Endothelial cell of umbilical vein (primary cell): ENCODE measurements around the gene TMEM9B. TPM values are rescaled to one million over a fixed set of nuclear protein-coding genes. Genes with fewer than 3 reads are reported as not detected.

Experiments used
- BruUV-seq: library from RNA; stranded (reverse); fragments of 400-500 nt; replicated peaks from 2 replicates; lab custom pipeline; 2021; lab: Mats Ljungman, UMichigan
- CTCF ChIA-PET: fragments of 300-600, 350-600 bp; sonication (Branson Sonifier 250); formaldehyde crosslinking; loops from one replicate; lab custom pipeline; 2021; ENCODE audit warnings: antibody characterized with exemption, inconsistent platforms; lab: Charles Lee
- POLR2A ChIA-PET: fragments of 300-600, 350-600 bp; sonication (Branson Sonifier 250); formaldehyde crosslinking; loops from one replicate; lab custom pipeline; 2021; ENCODE audit warnings: antibody characterized with exemption, inconsistent platforms; lab: Charles Lee
- DNase-seq: peaks from one replicate; pipeline ENCODE4 v3.0.0-alpha.2; 2011; ENCODE audit warnings: low read depth, low spot score
- FAIRE-seq: peaks from 2 replicates; lab custom pipeline; 2011; peaks lifted over from hg19 to GRCh38; lab: Jason Lieb, UNC
- H2AFZ ChIP-seq: 2 replicates; pipeline ENCODE4 v1.6.0; 2012; ENCODE audit warnings: low read depth, low read length, control low read depth, inconsistent platforms
- H3K27ac ChIP-seq: 2 replicates; pipeline ENCODE4 v1.5.1; 2011; ENCODE audit warnings: low read depth, mild to moderate bottlenecking, control low read depth, low read length, moderate library complexity; ENCODE audit not compliant: insufficient read depth
- H3K27me3 ChIP-seq, 2 experiments: 2 replicates each; pipeline versions ENCODE4 v1.6.0 to v1.6.1; 2011; ENCODE audit warnings: low read length in 2 of 2, mixed read lengths in 1 of 2; ENCODE audit not compliant: control insufficient read depth in 2 of 2, insufficient read depth in 2 of 2
- H3K36me3 ChIP-seq, 2 experiments: 2 replicates in 1 of 2; 3 replicates in 1 of 2; pipeline ENCODE4 v1.5.1; 2011; ENCODE audit warnings: low read length in 2 of 2, mild to moderate bottlenecking in 1 of 2, moderate library complexity in 1 of 2; ENCODE audit not compliant: control insufficient read depth in 2 of 2, insufficient read depth in 2 of 2; ENCODE audit errors: extremely low read depth in 1 of 2
- H3K4me1 ChIP-seq: 3 replicates; pipeline ENCODE4 v1.5.1; 2011; ENCODE audit warnings: mild to moderate bottlenecking, low read length; ENCODE audit not compliant: control insufficient read depth, insufficient read depth; ENCODE audit errors: extremely low read depth
- H3K4me2 ChIP-seq: 2 replicates; pipeline ENCODE4 v1.6.1; 2011; ENCODE audit warnings: low read length, control low read depth, mixed read lengths; ENCODE audit not compliant: insufficient read depth
- H3K4me3 ChIP-seq, 3 experiments: fragments of 200-600 bp in 1 of 3; sonication (generic), shearing (Covaris generic) in 1 of 3; replicated peaks in 1 of 3; 2 replicates each; pipeline ENCODE4 v1.5.1; 2011 to 2016; ENCODE audit warnings: control low read depth in 3 of 3, low read length in 3 of 3, mild to moderate bottlenecking in 2 of 3, inconsistent platforms in 1 of 3, low read depth in 1 of 3, moderate library complexity in 1 of 3; ENCODE audit not compliant: insufficient read depth in 1 of 3
- H3K79me2 ChIP-seq: 2 replicates; pipeline ENCODE4 v1.6.0; 2012; ENCODE audit warnings: low read length, inconsistent platforms; ENCODE audit not compliant: control insufficient read depth, insufficient read depth
- H3K9ac ChIP-seq: replicated peaks from 2 replicates; pipeline ENCODE3; 2011; ENCODE audit warnings: low read length, control low read depth; ENCODE audit not compliant: insufficient read depth; ENCODE audit errors: extremely low read depth
- H3K9me1 ChIP-seq: replicated peaks from 3 replicates; pipeline ENCODE4 v1.6.0; 2011; ENCODE audit warnings: mild to moderate bottlenecking, low read length; ENCODE audit not compliant: control insufficient read depth, insufficient read depth; ENCODE audit errors: extremely low read depth
- H3K9me3 ChIP-seq: replicated peaks from 2 replicates; pipeline ENCODE4 v1.5.1; 2012; ENCODE audit warnings: low read length, inconsistent platforms; ENCODE audit not compliant: control insufficient read depth, insufficient read depth
- H4K20me1 ChIP-seq: replicated peaks from 2 replicates; pipeline ENCODE3; 2011; ENCODE audit warnings: mild to moderate bottlenecking, low read length; ENCODE audit not compliant: control insufficient read depth, insufficient read depth; ENCODE audit errors: extremely low read depth
- CTCF ChIP-seq, 2 donors: IDR thresholded peaks; 1 replicate in 1 of 2; 2 replicates in 1 of 2; pipeline ENCODE4 v1.5.1; 2011; ENCODE audit warnings: low read length in 2 of 2, mild to moderate bottlenecking in 2 of 2, moderate library complexity in 2 of 2, control low read depth in 1 of 2, inconsistent platforms in 1 of 2, low read depth in 1 of 2; ENCODE audit not compliant: insufficient read depth in 1 of 2; ENCODE audit errors: extremely low read depth in 1 of 2
- EZH2 ChIP-seq: IDR thresholded peaks from 2 replicates; pipeline ENCODE4 v1.6.1; 2012; ENCODE audit warnings: borderline replicate concordance, low read depth, mild to moderate bottlenecking, moderate library complexity, low read length, inconsistent platforms; ENCODE audit not compliant: severe bottlenecking
- FOS ChIP-seq: IDR thresholded peaks from 2 replicates; pipeline ENCODE4 v1.6.1; 2011; ENCODE audit warnings: mild to moderate bottlenecking, low read length, moderate library complexity, borderline replicate concordance; ENCODE audit not compliant: insufficient read depth
- GATA2 ChIP-seq: IDR thresholded peaks from 2 replicates; pipeline ENCODE4 v1.7.0; 2011; ENCODE audit warnings: low read depth, mild to moderate bottlenecking, moderate library complexity, mixed read lengths, low read length; ENCODE audit not compliant: insufficient read length, insufficient read depth
- JUN ChIP-seq: IDR thresholded peaks from 2 replicates; pipeline ENCODE4 v1.6.1; 2011; ENCODE audit warnings: borderline replicate concordance, low read depth; ENCODE audit not compliant: insufficient read length, insufficient read depth
- MAX ChIP-seq: IDR thresholded peaks from 2 replicates; pipeline ENCODE4 v1.6.1; 2011; ENCODE audit not compliant: insufficient read depth, insufficient read length
- MYC ChIP-seq: IDR thresholded peaks from one replicate; pipeline ENCODE4 v1.6.1; 2011; ENCODE audit warnings: mild to moderate bottlenecking, low read depth, low read length
- POLR2A ChIP-seq: IDR thresholded peaks from 2 replicates; pipeline ENCODE4 v1.6.1; 2012; ENCODE audit warnings: low read depth, mild to moderate bottlenecking, control low read depth, low read length
- POLR2AphosphoS5 ChIP-seq: IDR thresholded peaks from 2 replicates; pipeline ENCODE4 v1.6.1; 2012; ENCODE audit warnings: low read depth, mild to moderate bottlenecking, control low read depth, low read length, moderate library complexity; ENCODE audit not compliant: insufficient read depth
- dilution Hi-C: fragments of 300-500 bp; cut with MboI; formaldehyde crosslinking; loops from one replicate; pipeline ENCODE4 v1.15.0; 2019; ENCODE audit warnings: low sequenced_read_pairs; ENCODE audit not compliant: extremely low pct_ligation_motif_present
- intact Hi-C: fragments of 100-400 bp; cut with micrococcal nuclease; formaldehyde crosslinking; loops from one replicate; pipeline ENCODE4 v1.10.0; 2022
- polyA plus RNA-seq, 4 experiments: library from polyadenylated mRNA; depleted of rRNA in 3 of 4; stranded (reverse) in 3 of 4; unstranded in 1 of 4; fragments of >200 nt; gene quantifications; 2 replicates each; pipeline versions ENCODE4 v1.2.1 to v1.2.3, GENCODE V29; 2011 to 2012; ENCODE audit warnings: missing spikeins in 1 of 4
- total RNA-seq: library from RNA; stranded (reverse); gene quantifications from 2 replicates; pipeline ENCODE4 v1.2.3, GENCODE V29; 2021

Gene TMEM9B
- total and polyA plus RNA-seq, 2 donors (not counting 3 experiments of a cell fraction or from before 2014, with no cell fraction given), result 28.2 to 30.2 TPM

GRCh38 chr11:9008011-9008550 is 43.8 kb upstream of the TMEM9B start:
- FAIRE-seq, result no peak
- ChIA-PET CTCF (interaction anchor here (1.0 to 1.4 kb wide), 3 partner anchors 15 to 499 kb away, joined by 3 to 4 read pairs (median 3); no protein-coding TSS in a partner anchor), POLR2A (no interaction called here)
- no TSS peak for BruUV-seq
- H3K9me1 ChIP-seq, result no peaks in the 10 kb centered on the region
- no peak overlapping the region for H3K4me2 ChIP-seq
- H2AFZ ChIP-seq, result no peak overlapping the region
- intact Hi-C loops, result no loop called here
- H3K9me3 ChIP-seq, result no peaks in the 10 kb centered on the region
- dilution Hi-C loops, result no loop called here
- H4K20me1 ChIP-seq, result no peaks in the 10 kb centered on the region
- H3K9ac ChIP-seq, result no peak overlapping the region
- TF ChIP-seq POLR2A, result no peak
- TF ChIP-seq MAX, result no peak
- TF ChIP-seq FOS, result no peak
- TF ChIP-seq CTCF (IDR thresholded peaks at IDR 0.05; ENCODE audit: extremely low read depth in 1 of 2, insufficient read depth in 1 of 2, low read depth in 1 of 2, low read length in 2 of 2), result no peak
- TF ChIP-seq JUN, result no peak
- TF ChIP-seq POLR2AphosphoS5, result no peak
- TF ChIP-seq EZH2, result no peak
- no peak for TF ChIP-seq GATA2
- no peak for TF ChIP-seq MYC
- H3K4me3 ChIP-seq, result no peak overlapping the region
- DNase-seq, result no peak
- H3K27ac ChIP-seq, result no peak overlapping the region
- peaks cover 23 to 35% of the 10 kb centered on the region in 2 experiments for H3K27me3 ChIP-seq
- no peaks in the 10 kb centered on the region for H3K79me2 ChIP-seq
- H3K4me1 ChIP-seq, result peaks cover 10% of the 10 kb centered on the region
- H3K36me3 ChIP-seq, result no peaks in the 10 kb centered on the region
